ENCODE results near the gene HIC2. TPM values are rescaled to one million over a fixed set of nuclear protein-coding genes. Genes with fewer than 3 reads are reported as not detected.

The HIC2 gene
- total RNA-seq, 1 donor from 2014 or later: 5.1 TPM

DNA sequence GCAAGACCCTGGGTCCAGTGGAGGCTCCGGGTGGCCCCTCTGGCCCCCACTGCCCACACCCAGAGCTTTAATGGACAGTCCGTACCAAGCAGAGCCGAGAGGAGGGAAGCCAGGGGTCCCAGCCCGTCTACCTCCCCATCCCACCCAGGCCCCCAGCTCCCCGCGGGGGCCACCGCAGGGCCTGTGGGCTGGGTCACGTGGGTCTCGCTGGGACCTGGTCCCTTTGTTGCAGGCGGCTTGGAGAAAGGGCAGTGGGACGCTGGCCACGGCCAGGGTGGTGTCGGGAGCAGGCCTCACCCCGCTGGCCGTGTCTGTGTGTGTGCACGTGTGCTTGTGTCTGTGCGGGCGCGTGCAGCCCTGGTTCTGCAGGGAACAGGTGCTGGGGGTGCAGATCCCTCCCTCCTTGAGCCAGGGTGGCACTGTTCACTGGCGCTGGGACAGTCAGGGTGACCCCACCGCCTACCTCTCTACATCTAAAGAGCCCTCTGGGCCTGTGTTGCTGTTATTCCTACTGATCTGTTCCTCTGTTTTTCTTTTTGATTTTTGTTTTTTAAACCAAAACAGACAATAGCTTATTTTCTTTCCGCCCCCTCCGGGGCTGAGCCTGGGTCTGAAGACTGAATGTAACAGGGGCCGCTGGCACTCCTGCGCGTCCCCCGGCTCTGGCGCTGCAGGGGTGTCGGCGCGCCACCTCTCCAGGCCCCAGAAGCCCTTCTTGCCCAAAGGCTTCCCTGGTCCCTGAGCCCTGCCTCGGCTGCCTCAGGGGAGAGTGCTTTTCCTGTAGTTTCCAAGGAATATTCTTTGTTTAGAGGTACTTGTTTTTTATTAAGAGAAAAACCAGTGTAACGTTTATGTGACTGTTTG, 29.9 kb downstream of the HIC2 start:
- Histone ChIP-seq H3K4me1 (no peaks in the 10 kb centered on the region), H3K27ac (no peak overlapping the region), H3K4me3 (no peak overlapping the region), H3K27me3 (no peaks in the 10 kb centered on the region), H3K9me3 (no peaks in the 10 kb centered on the region), H3K36me3 (peaks cover 27% of the 10 kb centered on the region)
- TF ChIP-seq, protein P1, sequence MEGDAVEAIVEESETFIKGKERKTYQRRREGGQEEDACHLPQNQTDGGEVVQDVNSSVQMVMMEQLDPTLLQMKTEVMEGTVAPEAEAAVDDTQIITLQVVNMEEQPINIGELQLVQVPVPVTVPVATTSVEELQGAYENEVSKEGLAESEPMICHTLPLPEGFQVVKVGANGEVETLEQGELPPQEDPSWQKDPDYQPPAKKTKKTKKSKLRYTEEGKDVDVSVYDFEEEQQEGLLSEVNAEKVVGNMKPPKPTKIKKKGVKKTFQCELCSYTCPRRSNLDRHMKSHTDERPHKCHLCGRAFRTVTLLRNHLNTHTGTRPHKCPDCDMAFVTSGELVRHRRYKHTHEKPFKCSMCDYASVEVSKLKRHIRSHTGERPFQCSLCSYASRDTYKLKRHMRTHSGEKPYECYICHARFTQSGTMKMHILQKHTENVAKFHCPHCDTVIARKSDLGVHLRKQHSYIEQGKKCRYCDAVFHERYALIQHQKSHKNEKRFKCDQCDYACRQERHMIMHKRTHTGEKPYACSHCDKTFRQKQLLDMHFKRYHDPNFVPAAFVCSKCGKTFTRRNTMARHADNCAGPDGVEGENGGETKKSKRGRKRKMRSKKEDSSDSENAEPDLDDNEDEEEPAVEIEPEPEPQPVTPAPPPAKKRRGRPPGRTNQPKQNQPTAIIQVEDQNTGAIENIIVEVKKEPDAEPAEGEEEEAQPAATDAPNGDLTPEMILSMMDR (IDR thresholded peaks at IDR 0.05): no peak
- intact Hi-C loops (cut with DNase I): no loop called here
- ATAC-seq: no peak
- peak; percentile 53 for DNase-seq

DNA sequence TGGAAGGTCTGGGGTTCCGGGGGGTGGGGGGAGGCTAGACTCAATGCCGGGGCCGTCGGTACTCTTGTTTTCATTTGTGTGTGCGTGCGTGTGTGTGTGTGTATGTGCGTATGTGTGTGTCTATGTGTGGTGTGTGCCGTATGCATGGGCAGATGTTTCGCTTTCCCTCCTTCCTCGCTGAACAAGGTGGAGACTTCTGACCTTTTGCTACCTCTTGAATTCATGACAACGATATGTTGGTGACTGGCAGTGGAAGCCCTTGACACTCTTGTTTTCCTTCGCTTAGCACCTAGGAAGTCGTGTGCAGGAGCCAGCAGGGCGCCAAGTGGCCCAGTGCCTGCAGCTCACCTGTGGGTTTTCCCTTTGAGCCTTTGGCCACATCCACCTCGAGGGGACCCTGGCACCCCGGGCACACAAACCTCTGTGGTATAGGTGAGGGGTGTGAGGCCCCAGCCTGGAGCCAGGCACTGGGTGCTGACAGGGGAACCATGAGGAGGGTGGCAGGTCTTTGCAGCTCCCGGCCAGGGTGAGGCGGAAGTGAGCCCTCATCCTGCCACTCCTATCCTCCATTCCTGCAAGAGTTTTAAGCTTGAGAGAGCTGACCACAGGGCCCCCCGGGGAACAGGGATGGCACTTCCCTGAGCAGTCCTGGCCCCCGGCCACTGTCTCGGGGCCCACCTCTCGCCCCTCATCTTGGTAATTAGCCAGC, 30.7 kb downstream of the HIC2 start:
- H3K4me3 ChIP-seq: no peak overlapping the region
- no peak for ATAC-seq
- no peaks in the 10 kb centered on the region for H3K9me3 ChIP-seq
- peaks cover 27% of the 10 kb centered on the region for H3K36me3 ChIP-seq
- TF ChIP-seq, protein P1 (IDR thresholded peaks at IDR 0.05): no peak
- intact Hi-C loops (cut with DNase I): no loop called here
- no peaks in the 10 kb centered on the region for H3K4me1 ChIP-seq
- DNase-seq: peak; percentile 52
- no peaks in the 10 kb centered on the region for H3K27me3 ChIP-seq
- no peak overlapping the region for H3K27ac ChIP-seq

DNA sequence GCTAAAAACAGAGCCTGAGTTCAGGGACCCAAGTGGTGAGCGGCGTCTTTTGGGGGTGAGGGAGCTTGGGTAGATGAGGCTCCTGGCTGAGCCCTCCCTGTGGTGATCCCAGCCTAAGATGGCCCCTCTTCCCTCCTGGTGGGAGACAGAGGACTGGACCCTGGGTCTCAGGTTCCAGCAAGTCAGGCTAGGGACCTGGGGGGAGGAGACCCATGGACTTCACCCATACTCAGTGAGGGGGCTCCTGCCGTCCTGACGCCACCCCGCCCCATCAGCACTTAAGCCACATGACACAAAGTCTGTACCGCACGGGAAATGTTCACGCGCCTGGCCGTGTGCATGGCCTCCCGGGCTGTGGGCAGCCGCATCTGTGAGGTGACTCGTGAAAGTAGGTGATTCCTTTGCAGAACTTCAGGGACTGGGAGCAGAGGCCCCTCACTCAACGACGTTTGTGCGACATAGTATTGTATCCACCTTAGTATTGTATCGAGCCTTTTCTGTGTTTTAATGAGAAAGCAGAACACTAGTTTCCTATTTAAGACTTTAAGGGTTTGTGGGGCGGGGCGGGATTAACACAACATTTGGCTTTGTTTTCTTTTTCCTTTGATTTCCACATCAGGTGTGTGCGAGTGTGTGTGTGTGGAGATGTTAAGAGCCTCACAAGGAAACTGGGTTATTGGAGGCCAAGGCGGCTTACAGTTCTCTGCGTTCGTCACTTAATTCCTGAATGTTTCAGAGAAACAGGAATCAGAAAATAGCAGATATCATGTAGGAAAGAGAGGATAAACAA, 31.7 kb downstream of the HIC2 start:
- no peaks in the 10 kb centered on the region for H3K27me3 ChIP-seq
- no peak overlapping the region for H3K27ac ChIP-seq
- TF ChIP-seq, protein P1 (IDR thresholded peaks at IDR 0.05): no peak
- no peaks in the 10 kb centered on the region for H3K4me1 ChIP-seq
- intact Hi-C loops (cut with DNase I): no loop called here
- peak; percentile 44 for DNase-seq
- no peak for ATAC-seq
- peaks cover 22% of the 10 kb centered on the region for H3K36me3 ChIP-seq
- no peak overlapping the region for H3K4me3 ChIP-seq
- no peaks in the 10 kb centered on the region for H3K9me3 ChIP-seq

DNA sequence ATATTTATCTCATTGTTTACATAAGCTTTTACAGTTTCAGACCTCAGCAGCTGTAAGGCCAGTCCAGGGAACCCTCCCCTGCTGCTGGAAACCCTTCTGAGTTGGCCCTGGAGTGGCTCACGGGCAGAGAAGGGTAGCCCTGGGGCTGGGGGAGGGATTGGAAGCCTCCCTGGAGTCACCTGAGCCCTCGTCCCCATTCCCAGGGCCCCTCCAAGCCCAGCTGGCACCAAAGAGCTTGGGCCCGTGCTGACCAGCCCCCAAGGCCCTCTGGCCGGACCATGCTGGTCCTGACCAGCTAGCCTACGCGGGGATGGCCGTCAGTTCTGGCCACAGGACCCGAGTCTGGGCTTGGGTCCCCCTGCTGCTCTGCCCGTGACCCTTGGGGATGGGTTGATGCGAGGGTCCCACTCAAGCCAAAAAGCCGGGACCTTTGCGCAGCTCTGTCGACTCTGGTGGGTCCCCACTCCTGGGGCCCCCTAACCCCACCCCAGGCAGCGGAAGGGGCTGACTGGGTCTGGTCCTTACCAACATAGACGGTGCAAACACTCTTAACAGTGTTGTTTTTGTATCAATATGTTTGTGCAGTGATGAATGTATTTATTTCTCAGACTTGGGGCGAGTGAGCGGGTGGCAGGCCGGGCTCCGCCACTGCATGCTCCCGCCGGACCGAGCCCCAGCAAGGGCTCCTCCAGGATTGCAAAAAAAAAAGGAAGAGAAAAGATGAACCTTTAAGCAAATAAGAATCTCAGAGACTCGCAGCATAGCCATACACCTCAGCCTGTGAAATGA, 32.6 kb downstream of the HIC2 start:
- Histone ChIP-seq H3K27me3 (no peaks in the 10 kb centered on the region), H3K4me1 (no peaks in the 10 kb centered on the region), H3K36me3 (peaks cover 21% of the 10 kb centered on the region), H3K9me3 (no peaks in the 10 kb centered on the region), H3K4me3 (no peak overlapping the region), H3K27ac (no peak overlapping the region)
- DNase-seq: peak; percentile 59
- intact Hi-C loops (cut with DNase I): no loop called here
- no peak for ATAC-seq
- TF ChIP-seq, protein P1 (IDR thresholded peaks at IDR 0.05): no peak

DNA sequence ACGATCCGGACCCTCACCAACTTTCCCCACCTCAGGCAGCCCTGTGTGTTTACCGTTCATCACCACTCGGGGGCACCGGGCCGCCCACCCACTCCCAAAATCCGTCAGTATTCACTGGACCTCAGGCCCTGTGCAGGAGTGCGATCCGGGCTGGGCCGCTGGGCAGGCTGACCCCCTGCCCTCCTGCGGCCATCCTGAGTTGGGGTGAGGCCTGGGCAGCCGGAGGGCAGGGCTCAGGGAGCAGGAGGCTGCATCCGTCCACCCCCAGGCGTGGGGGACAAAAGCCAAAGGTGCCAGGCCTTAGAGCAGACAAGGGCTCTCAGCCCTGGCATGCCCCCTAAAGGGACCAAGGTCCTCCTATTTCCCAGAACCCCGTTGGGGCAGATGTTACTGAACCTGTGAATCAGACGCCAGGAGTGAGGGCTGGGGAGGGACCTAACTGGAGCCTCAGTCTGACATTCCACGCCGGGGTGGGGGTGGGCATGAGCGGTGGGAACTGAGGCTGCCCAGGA, 33.2 kb downstream of the HIC2 start:
- Histone ChIP-seq H3K9me3 (no peaks in the 10 kb centered on the region), H3K36me3 (peaks cover 16% of the 10 kb centered on the region), H3K27ac (no peak overlapping the region), H3K4me3 (no peak overlapping the region), H3K27me3 (no peaks in the 10 kb centered on the region), H3K4me1 (no peaks in the 10 kb centered on the region)
- ATAC-seq (no peak), DNase-seq (peak; percentile 43)
- intact Hi-C loops (cut with DNase I): no loop called here
- TF ChIP-seq, protein P1 (IDR thresholded peaks at IDR 0.05): no peak

Data from upper lobe of right lung (tissue), 1 donor.